NCI-H1105 (cell line): ENCODE measurements around the gene TMEM115.
"Not testable (repeated sequence)": the region's sequence is repeated elsewhere in the genome, so short reads cannot be mapped to it uniquely, and the experiment has no call there.

ENCODE experiments used
- DNase-seq: peaks from one replicate; lab custom pipeline; 2025; lab: John Stamatoyannopoulos, UW

TMEM115 gene

GRCh38 chr3:50316657-50317242 is 42.6 kb downstream of the TMEM115 start:
- no peak for DNase-seq

- no peak for DNase-seq
Observed at GRCh38 chr3:50314816-50315215, 44.5 kb downstream of the TMEM115 start.

GRCh38 chr3:50314342-50314741 is 45.0 kb downstream of the TMEM115 start:
- no peak for DNase-seq

- not testable (repeated sequence) for DNase-seq
Observed at GRCh38 chr3:50312041-50312440, 47.3 kb downstream of the TMEM115 start.
